ENCODE data around the gene RASGRF2. TPM values are rescaled to one million over a fixed set of nuclear protein-coding genes. Genes with fewer than 3 reads are reported as not detected.

Gene RASGRF2
- total and polyA plus RNA-seq, 8 donors: 1.1 to 2.7 (median 1.4) TPM

DNA sequence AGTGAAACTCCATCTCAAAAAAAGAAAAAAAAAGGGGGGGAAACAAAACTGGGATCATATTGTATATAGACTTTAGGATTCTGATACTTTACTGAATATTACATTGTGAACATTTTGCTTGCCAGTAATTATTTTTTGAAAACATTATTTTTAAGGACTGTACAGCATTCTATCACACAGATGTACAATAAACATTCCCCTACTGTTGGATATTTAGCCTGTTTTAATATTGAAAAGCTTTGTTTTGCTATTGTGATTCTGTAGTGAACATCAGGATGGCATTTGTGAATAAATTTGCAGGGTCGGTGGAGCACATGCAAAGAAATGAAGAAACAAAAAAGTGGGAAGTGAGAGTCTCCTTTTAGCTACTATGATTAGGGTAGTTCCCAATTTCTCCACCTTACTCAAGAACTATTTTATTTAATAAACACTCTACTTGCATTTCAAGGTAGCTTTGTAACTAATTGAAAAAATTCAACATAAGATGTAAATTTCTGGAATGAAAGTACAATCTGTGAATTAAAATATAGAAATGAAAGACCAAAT lies 18.7 kb downstream of the RASGRF2 start:
- H3K36me3 ChIP-seq: no peaks in the 10 kb centered on the region
- no peak overlapping the region for H3K27ac ChIP-seq
- H3K27me3 ChIP-seq: no peaks in the 10 kb centered on the region
- intact Hi-C loops (cut with DNase I): no loop called here
- no peak for FAIRE-seq
- H3K9me3 ChIP-seq: no peaks in the 10 kb centered on the region
- whole genome bisulfite sequencing, 2 donors: 77 to 87% methylated on average over 1 of the region's 1 CpG
- TF ChIP-seq, protein P1, sequence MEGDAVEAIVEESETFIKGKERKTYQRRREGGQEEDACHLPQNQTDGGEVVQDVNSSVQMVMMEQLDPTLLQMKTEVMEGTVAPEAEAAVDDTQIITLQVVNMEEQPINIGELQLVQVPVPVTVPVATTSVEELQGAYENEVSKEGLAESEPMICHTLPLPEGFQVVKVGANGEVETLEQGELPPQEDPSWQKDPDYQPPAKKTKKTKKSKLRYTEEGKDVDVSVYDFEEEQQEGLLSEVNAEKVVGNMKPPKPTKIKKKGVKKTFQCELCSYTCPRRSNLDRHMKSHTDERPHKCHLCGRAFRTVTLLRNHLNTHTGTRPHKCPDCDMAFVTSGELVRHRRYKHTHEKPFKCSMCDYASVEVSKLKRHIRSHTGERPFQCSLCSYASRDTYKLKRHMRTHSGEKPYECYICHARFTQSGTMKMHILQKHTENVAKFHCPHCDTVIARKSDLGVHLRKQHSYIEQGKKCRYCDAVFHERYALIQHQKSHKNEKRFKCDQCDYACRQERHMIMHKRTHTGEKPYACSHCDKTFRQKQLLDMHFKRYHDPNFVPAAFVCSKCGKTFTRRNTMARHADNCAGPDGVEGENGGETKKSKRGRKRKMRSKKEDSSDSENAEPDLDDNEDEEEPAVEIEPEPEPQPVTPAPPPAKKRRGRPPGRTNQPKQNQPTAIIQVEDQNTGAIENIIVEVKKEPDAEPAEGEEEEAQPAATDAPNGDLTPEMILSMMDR (IDR thresholded peaks at IDR 0.05): no peak
- no peak overlapping the region for H3K4me3 ChIP-seq
- ATAC-seq: no peak
- H3K4me1 ChIP-seq: no peaks in the 10 kb centered on the region
- no peak for DNase-seq

DNA sequence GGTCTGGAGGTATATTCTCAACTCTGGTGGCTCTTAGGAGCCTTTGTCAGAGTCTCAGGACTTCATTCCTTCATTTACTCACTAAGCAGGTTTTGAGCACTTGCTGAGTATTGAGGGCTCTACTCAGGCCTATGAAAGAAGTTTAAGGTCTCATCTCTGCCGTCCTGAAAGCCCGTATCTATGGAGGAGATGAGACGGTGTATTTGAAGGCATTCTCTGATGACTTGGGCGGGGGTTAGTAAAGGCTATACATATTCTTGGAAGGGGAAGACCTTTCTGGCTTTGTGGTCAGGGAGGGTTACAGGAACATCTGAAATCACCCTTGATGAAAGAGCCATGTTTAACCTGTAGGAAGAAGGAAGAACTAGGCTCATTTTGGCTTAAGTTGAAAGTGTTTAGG lies 21.9 kb downstream of the RASGRF2 start:
- H3K4me3 ChIP-seq: no peak overlapping the region
- WGBS, 2 donors: 37 to 59% methylated on average over 4 of the region's 4 CpGs
- H3K36me3 ChIP-seq: no peaks in the 10 kb centered on the region
- ATAC-seq: no peak
- TF ChIP-seq, protein P1 (IDR thresholded peaks at IDR 0.05): no peak
- H3K4me1 ChIP-seq: no peaks in the 10 kb centered on the region
- FAIRE-seq: no peak
- no peaks in the 10 kb centered on the region for H3K27me3 ChIP-seq
- intact Hi-C loops (cut with DNase I): no loop called here
- no peak overlapping the region for H3K27ac ChIP-seq
- no peak for DNase-seq
- H3K9me3 ChIP-seq: no peaks in the 10 kb centered on the region

DNA sequence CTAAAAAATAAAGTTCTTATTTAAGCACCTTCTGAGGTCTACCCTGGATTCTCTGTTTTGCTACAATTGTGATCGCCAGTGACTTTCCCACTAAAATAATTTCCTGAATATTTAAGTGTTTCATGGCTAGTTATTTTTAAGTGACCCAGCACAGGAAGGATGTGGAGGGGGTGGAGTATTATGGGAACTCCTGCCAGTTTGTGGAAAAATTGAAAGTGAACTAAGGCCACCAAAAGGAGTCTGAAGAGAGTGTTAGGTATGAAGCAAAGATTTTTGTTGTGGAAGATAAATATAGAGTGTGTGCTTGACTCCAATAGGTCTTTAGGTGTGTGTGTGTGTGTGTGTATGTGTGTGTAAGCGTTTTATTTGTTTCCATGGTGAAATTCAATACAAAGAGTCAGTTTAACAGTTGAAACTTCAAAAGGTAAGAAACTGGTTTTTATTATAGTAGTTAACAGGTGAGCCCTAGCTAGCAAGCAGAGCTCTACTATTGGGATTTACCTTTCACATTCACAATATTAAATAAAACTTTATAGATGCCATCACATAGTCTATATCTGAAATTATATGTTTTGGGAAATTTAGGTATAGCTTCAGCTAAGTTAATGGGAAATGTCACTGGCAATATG lies 25.6 kb downstream of the RASGRF2 start:
- Histone ChIP-seq H3K9me3 (no peaks in the 10 kb centered on the region), H3K27me3 (no peaks in the 10 kb centered on the region), H3K4me1 (no peaks in the 10 kb centered on the region), H3K4me3 (no peak overlapping the region), H3K36me3 (no peaks in the 10 kb centered on the region), H3K27ac (no peak overlapping the region)
- DNase-seq (no peak), ATAC-seq (no peak), FAIRE-seq (no peak)
- WGBS, 2 donors: 48 to 61% methylated on average over 2 of the region's 2 CpGs
- intact Hi-C loops (cut with DNase I): no loop called here
- TF ChIP-seq, protein P1 (IDR thresholded peaks at IDR 0.05): no peak

DNA sequence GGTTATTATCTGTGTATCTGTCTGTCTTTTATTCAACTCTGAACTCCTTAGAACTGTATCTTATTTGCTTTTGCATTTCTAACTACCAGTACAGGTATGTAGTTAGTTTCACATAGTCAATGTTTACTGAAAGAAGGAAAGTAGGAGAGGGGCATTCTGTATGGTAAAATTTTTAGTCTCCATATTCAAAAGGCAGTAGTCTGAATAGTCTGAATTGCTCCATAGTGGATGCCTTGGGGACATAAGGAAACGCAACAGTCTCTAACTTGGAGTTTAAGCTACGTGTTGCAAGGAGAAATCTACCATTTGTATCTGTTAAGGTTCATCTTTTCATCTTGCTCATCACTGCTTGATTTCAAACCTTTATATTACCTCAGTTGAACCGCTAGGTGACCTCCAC lies 26.2 kb downstream of the RASGRF2 start:
- no peak for ATAC-seq
- FAIRE-seq: no peak
- WGBS, 2 donors: 58 to 72% methylated on average over 3 of the region's 3 CpGs
- TF ChIP-seq, protein P1 (IDR thresholded peaks at IDR 0.05): no peak
- Histone ChIP-seq H3K27ac (no peak overlapping the region), H3K9me3 (no peaks in the 10 kb centered on the region), H3K4me3 (no peak overlapping the region), H3K27me3 (no peaks in the 10 kb centered on the region), H3K4me1 (no peaks in the 10 kb centered on the region), H3K36me3 (no peaks in the 10 kb centered on the region)
- intact Hi-C loops (cut with DNase I): no loop called here
- DNase-seq: no peak

DNA sequence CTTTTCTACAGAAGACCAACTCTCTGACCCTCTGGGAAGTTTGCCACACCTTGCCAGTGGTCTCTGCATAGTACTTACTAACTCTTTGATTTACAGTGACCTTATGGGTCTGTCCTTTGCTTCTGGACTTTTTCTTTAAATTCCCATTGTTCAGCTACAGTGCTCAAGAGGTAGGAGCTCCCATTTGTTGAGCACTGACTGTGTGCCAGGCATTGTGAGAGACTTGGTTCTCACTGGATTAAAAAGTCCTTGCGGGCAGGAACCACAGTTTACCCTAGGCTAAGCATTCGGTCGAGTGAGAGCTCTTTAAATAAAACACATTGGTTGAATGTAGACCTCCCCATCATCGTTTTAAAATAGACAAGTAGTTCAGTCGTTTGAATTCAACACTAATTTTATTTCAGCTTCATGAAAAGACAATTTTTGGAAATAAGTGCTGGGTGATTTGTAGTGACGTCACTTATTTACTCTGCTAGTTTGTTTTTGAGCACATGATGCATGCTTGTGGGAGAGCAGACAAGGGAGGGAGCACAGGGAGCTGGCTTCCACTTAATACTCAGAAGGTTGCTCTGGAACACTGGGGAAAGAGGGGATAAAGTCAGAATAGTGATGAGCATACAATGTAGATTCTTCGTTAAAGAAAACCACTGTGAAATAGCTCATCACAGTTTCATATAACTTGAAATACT lies 27.1 kb downstream of the RASGRF2 start:
- 44 to 54% methylated on average over 7 of the region's 7 CpGs for WGBS, 2 donors
- H3K4me3 ChIP-seq: no peak overlapping the region
- H3K9me3 ChIP-seq: no peaks in the 10 kb centered on the region
- TF ChIP-seq, protein P1 (IDR thresholded peaks at IDR 0.05): no peak
- H3K27me3 ChIP-seq: no peaks in the 10 kb centered on the region
- no peak for DNase-seq
- FAIRE-seq: no peak
- intact Hi-C loops (cut with DNase I): no loop called here
- no peak for ATAC-seq
- H3K36me3 ChIP-seq: no peaks in the 10 kb centered on the region
- H3K27ac ChIP-seq: no peak overlapping the region
- no peaks in the 10 kb centered on the region for H3K4me1 ChIP-seq
